CD14-positive monocyte (primary cell): ENCODE data around the gene NPTX1. TPM values are rescaled to one million over a fixed set of nuclear protein-coding genes. Genes with fewer than 3 reads are reported as not detected.

ENCODE experiments used
- DNase-seq, 3 donors: peaks; one replicate each; pipeline ENCODE4 v3.0.0-alpha.2; 2011 to 2022
- H2AFZ ChIP-seq: 2 replicates; pipeline ENCODE4 v1.6.0; 2012; ENCODE audit warnings: mild to moderate bottlenecking, low read depth, low read length, inconsistent platforms; ENCODE audit not compliant: insufficient read depth, poor library complexity, severe bottlenecking
- H3K27ac ChIP-seq, 2 donors: 1 replicate in 1 of 2; 2 replicates in 1 of 2; pipeline ENCODE4 v1.5.1; 2012 to 2013; ENCODE audit warnings: low read length in 2 of 2, control low read depth in 1 of 2, inconsistent platforms in 1 of 2, low read depth in 1 of 2, mild to moderate bottlenecking in 1 of 2
- H3K27me3 ChIP-seq, 2 donors: one replicate each; pipeline versions ENCODE4 v1.6.0 to v1.6.1; 2011 to 2013; ENCODE audit warnings: low read length in 2 of 2; ENCODE audit not compliant: control insufficient read depth in 2 of 2, insufficient read depth in 2 of 2
- H3K36me3 ChIP-seq, 2 donors: replicated peaks in 1 of 2; 1 replicate in 1 of 2; 2 replicates in 1 of 2; pipeline versions ENCODE4 v1.5.1 to v1.6.1; 2012 to 2013; ENCODE audit warnings: low read length in 2 of 2, control low read depth in 1 of 2, inconsistent platforms in 1 of 2, mild to moderate bottlenecking in 1 of 2; ENCODE audit not compliant: insufficient read depth in 2 of 2, control insufficient read depth in 1 of 2
- H3K4me1 ChIP-seq, 2 donors: 1 replicate in 1 of 2; 2 replicates in 1 of 2; pipeline versions ENCODE4 v1.5.1 to v1.6.1; 2012 to 2013; ENCODE audit warnings: low read length in 2 of 2, control low read depth in 1 of 2, inconsistent platforms in 1 of 2, mild to moderate bottlenecking in 1 of 2, moderate library complexity in 1 of 2; ENCODE audit not compliant: insufficient read depth in 2 of 2, control insufficient read depth in 1 of 2
- H3K4me2 ChIP-seq: replicated peaks from 2 replicates; pipeline ENCODE3; 2012; ENCODE audit warnings: low read length, moderate library complexity, mild to moderate bottlenecking; ENCODE audit not compliant: poor library complexity, severe bottlenecking; ENCODE audit errors: extremely low read depth
- H3K4me3 ChIP-seq, 3 experiments: fragments of 200-600 bp in 1 of 3; sonication (generic) in 1 of 3; replicated peaks in 1 of 3; 1 replicate in 2 of 3; 2 replicates in 1 of 3; pipeline ENCODE4 v1.5.1; 2011 to 2013; ENCODE audit warnings: low read length in 3 of 3, mild to moderate bottlenecking in 3 of 3, control low read depth in 2 of 3, low read depth in 2 of 3, inconsistent platforms in 1 of 3, moderate library complexity in 1 of 3
- H3K79me2 ChIP-seq: 2 replicates; pipeline ENCODE4 v1.6.0; 2012; ENCODE audit warnings: mild to moderate bottlenecking, control low read depth, inconsistent platforms, low read length, moderate library complexity; ENCODE audit not compliant: insufficient read depth
- H3K9ac ChIP-seq: 2 replicates; pipeline ENCODE4 v1.6.0; 2017; ENCODE audit warnings: low read length, mild to moderate bottlenecking; ENCODE audit not compliant: insufficient read depth, poor library complexity, severe bottlenecking
- H3K9me3 ChIP-seq, 2 donors: replicated peaks in 1 of 2; 1 replicate in 1 of 2; 2 replicates in 1 of 2; pipeline versions ENCODE4 v1.5.1 to v1.6.1; 2012 to 2013; ENCODE audit warnings: low read length in 2 of 2, control low read depth in 1 of 2; ENCODE audit not compliant: control insufficient read depth in 1 of 2, insufficient read depth in 1 of 2
- H4K20me1 ChIP-seq: 2 replicates; pipeline ENCODE4 v1.6.0; 2012; ENCODE audit warnings: mild to moderate bottlenecking, low read length, control low read depth, moderate library complexity; ENCODE audit not compliant: insufficient read depth
- H3K27ac Mint-ChIP-seq, 7 donors: one replicate each; pipeline ENCODE4 v1.8.0; 2020; ENCODE audit warnings: mild to moderate bottlenecking in 7 of 7, mixed read lengths in 7 of 7, moderate library complexity in 6 of 7, inconsistent platforms in 2 of 7
- H3K27me3 Mint-ChIP-seq, 3 donors: one replicate each; pipeline ENCODE4 v1.8.0; 2021 to 2022; ENCODE audit warnings: low read depth in 3 of 3, mild to moderate bottlenecking in 3 of 3, mixed read lengths in 3 of 3, moderate library complexity in 3 of 3, inconsistent platforms in 1 of 3
- H3K36me3 Mint-ChIP-seq, 2 donors: one replicate each; pipeline ENCODE4 v1.8.0; 2020; ENCODE audit warnings: mixed read lengths in 2 of 2, inconsistent platforms in 1 of 2, mild to moderate bottlenecking in 1 of 2
- H3K4me1 Mint-ChIP-seq: one replicate; pipeline ENCODE4 v1.8.0; 2020; ENCODE audit warnings: mild to moderate bottlenecking, mixed read lengths
- H3K4me3 Mint-ChIP-seq, 2 donors: one replicate each; pipeline ENCODE4 v1.8.0; 2020; ENCODE audit warnings: mild to moderate bottlenecking in 2 of 2, mixed read lengths in 2 of 2, moderate library complexity in 1 of 2
- H3K9me3 Mint-ChIP-seq, 7 donors: one replicate each; pipeline ENCODE4 v1.8.0; 2020 to 2022; ENCODE audit warnings: mixed read lengths in 7 of 7, mild to moderate bottlenecking in 6 of 7, moderate library complexity in 6 of 7, inconsistent platforms in 2 of 7
- WGBS: methylation state at CpG from one replicate; pipeline ENCODE4 v1.1.5; 2013; ENCODE audit warnings: missing lambda C conversion rate; ENCODE audit not compliant: insufficient coverage; 5-methylcytosine and 5-hydroxymethylcytosine counted together
- intact Hi-C, 2 donors: fragments of 100-400 bp; cut with micrococcal nuclease; formaldehyde crosslinking; loops; one replicate each; pipeline versions ENCODE4 v1.15.0 to v1.15.1; 2023
- polyA plus RNA-seq, 3 donors: library from polyadenylated mRNA; depleted of rRNA in 1 of 3; unstranded in 2 of 3; stranded (reverse) in 1 of 3; fragments of 300-500 nt in 2 of 3; fragments of >200 nt in 1 of 3; fragmentation: Illumina TruSeq in 2 of 3; gene quantifications; 1 replicate in 2 of 3; 2 replicates in 1 of 3; pipeline ENCODE4 v1.2.3, GENCODE V29; 2012 to 2021
- TF ChIP-seq, protein P1 (sequence below): fragments of 200-600 bp; IDR thresholded peaks from one replicate; pipeline ENCODE4 v1.8.0; 2022; ENCODE audit warnings: antibody characterized with exemption, mild to moderate bottlenecking

The NPTX1 gene
- polyA plus RNA-seq, 3 donors = not detected

DNA sequence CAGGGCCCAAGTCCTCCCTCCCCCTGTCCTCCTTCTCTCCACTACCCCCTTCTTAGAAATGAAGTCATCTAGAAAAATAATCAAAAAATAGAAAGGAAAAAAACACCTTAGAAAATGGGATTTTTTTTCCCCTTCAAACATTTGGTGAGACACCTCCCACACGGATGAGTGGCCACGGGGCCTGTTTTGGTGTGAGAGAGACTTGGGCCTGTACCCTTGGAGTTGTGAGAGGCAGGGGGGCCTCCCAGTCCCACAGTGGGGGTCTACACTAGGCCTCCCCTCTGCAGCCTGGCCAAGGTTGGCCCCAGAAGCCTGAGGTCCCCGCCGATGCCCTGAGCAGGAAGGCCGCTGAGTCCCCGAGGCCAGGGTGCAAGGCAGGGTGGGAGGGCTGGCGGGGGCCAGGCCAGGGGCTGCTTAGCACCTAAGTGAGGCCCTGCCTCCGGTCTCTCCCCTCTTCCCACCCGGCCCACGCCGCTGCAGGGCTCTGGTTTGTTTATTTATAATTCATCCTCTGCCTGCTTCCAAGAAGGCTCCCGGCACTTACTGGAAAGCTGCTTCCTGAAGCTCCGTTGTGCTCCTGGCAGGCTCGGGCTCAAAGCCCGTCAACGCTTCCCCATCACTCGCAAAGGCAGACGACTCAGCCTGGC is 26.4 kb downstream of the NPTX1 start:
- peaks cover 6 to 11% of the 10 kb centered on the region in 2 donors for H3K4me1 ChIP-seq
- Mint-ChIP-seq H3K4me3 (no peak overlapping the region), H3K27me3 (peaks cover 1 to 7% (median 5%) of the 10 kb centered on the region in 3 donors), H3K27ac (no peak overlapping the region), H3K36me3 (no peaks in the 10 kb centered on the region), H3K9me3 (peaks cover 2 to 7% (median 5%) of the 10 kb centered on the region in 7 donors), H3K4me1 (peaks cover 12% of the 10 kb centered on the region)
- no peaks in the 10 kb centered on the region for H3K27me3 ChIP-seq
- H4K20me1 ChIP-seq = no peaks in the 10 kb centered on the region
- H3K9me3 ChIP-seq = no peaks in the 10 kb centered on the region
- H2AFZ ChIP-seq = no peak overlapping the region
- WGBS = 81% methylated on average over 11 of the region's 18 CpGs
- H3K4me2 ChIP-seq = no peak overlapping the region
- intact Hi-C loops = loop anchor here in 1 of 2 donors (5.0 kb wide), 1 partner anchor 33 kb away; the partner anchor contains the start of gene ENDOV
- no peak for DNase-seq
- H3K4me3 ChIP-seq = no peak overlapping the region
- H3K27ac ChIP-seq = no peak overlapping the region
- no peaks in the 10 kb centered on the region for H3K79me2 ChIP-seq
- no peak overlapping the region for H3K9ac ChIP-seq
- no peaks in the 10 kb centered on the region for H3K36me3 ChIP-seq
- TF ChIP-seq, protein P1, sequence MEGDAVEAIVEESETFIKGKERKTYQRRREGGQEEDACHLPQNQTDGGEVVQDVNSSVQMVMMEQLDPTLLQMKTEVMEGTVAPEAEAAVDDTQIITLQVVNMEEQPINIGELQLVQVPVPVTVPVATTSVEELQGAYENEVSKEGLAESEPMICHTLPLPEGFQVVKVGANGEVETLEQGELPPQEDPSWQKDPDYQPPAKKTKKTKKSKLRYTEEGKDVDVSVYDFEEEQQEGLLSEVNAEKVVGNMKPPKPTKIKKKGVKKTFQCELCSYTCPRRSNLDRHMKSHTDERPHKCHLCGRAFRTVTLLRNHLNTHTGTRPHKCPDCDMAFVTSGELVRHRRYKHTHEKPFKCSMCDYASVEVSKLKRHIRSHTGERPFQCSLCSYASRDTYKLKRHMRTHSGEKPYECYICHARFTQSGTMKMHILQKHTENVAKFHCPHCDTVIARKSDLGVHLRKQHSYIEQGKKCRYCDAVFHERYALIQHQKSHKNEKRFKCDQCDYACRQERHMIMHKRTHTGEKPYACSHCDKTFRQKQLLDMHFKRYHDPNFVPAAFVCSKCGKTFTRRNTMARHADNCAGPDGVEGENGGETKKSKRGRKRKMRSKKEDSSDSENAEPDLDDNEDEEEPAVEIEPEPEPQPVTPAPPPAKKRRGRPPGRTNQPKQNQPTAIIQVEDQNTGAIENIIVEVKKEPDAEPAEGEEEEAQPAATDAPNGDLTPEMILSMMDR = no peak

DNA sequence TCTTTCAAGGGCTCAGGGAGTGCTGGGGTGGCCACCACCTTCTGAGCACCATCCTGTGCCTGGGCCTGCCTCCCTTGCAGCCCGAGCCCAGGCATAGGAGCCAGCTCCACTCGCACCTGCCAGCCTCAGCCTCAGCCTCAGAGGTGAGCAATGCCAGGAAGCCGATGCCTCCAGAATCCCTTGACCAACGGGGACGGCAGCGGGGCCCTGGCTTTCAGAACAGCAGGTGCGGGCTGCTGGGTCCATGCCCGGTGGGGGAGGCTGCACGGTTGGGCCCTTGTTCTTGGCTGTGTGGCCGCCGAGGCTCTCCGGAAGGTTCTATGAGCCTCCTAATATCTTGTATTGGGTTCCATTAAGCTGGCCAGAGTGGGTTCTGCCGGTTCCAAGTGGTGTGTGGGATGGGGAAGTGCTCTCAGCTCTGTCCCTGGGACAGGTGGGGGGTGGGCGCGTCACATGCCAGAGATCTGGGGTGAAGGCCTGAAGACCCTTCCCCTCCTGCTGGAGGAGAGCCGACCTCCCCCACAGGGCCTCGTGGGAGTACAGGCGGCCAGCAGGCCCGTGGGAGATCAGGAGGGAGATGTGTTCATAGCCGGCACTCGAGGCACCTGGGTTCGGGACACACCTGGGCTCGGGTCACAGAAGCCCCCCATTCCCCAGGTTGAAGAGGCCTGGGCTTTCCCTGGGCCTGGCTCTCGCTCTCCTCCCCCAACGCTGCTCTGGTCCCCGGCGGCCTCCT is 27.0 kb downstream of the NPTX1 start:
- Histone ChIP-seq H3K4me3 (no peak overlapping the region), H4K20me1 (no peaks in the 10 kb centered on the region), H3K79me2 (no peaks in the 10 kb centered on the region), H3K27me3 (no peaks in the 10 kb centered on the region), H3K4me1 (peaks cover 6 to 7% of the 10 kb centered on the region in 2 donors), H3K27ac (no peak overlapping the region), H3K9ac (no peak overlapping the region), H3K36me3 (no peaks in the 10 kb centered on the region), H3K9me3 (no peaks in the 10 kb centered on the region), H3K4me2 (no peak overlapping the region), H2AFZ (no peak overlapping the region)
- no peaks in the 10 kb centered on the region for H3K36me3 Mint-ChIP-seq
- H3K4me3 Mint-ChIP-seq = no peak overlapping the region
- H3K4me1 Mint-ChIP-seq = peaks cover 11% of the 10 kb centered on the region
- WGBS = 90% methylated on average over 14 of the region's 27 CpGs
- intact Hi-C loops = no loop called here
- peaks cover 1 to 7% (median 5%) of the 10 kb centered on the region in 3 donors for H3K27me3 Mint-ChIP-seq
- TF ChIP-seq, protein P1 = no peak
- no peak overlapping the region for H3K27ac Mint-ChIP-seq
- H3K9me3 Mint-ChIP-seq = peaks cover 2 to 7% (median 5%) of the 10 kb centered on the region in 7 donors
- DNase-seq = no peak
